ENCODE results near the gene CS.

GRCh38 chr12:56244494-56244893 lies 55.6 kb downstream of the CS start:
- TF ChIP-seq EZH2 (IDR thresholded peaks at IDR 0.05; ENCODE audit: borderline replicate concordance, insufficient read depth, low read length, poor library complexity, severe bottlenecking) (no peak), CTCF (IDR thresholded peaks at IDR 0.05; ENCODE audit: poor library complexity, severe bottlenecking) (no peak), RAD21 (conservative IDR thresholded peaks at IDR 0.05) (no peak), EP300 (conservative IDR thresholded peaks at IDR 0.05; ENCODE audit: poor library complexity, severe bottlenecking) (no peak), TAF1 (IDR thresholded peaks at IDR 0.05; ENCODE audit: low read depth) (no peak), REST (IDR thresholded peaks at IDR 0.05; ENCODE audit: borderline replicate concordance) (no peak), POLR2AphosphoS5 (IDR thresholded peaks at IDR 0.05) (no peak), SMC3 (conservative IDR thresholded peaks at IDR 0.05; ENCODE audit: poor library complexity) (no peak)
